SK-N-SH (cell line): Measurements from ENCODE around the gene GON7.

ENCODE experiments used
- EP300 ChIP-seq, 2 experiments: IDR thresholded peaks; 2 replicates each; pipeline versions ENCODE4 v1.4.0 to v1.6.1; 2012; ENCODE audit warnings: borderline replicate concordance in 1 of 2, low read depth in 1 of 2, low read length in 1 of 2
- FOSL2 ChIP-seq: IDR thresholded peaks from 2 replicates; pipeline ENCODE4 v1.4.0; 2012; ENCODE audit warnings: low read depth, mild to moderate bottlenecking, moderate library complexity, borderline replicate concordance
- GABPA ChIP-seq: IDR thresholded peaks from 2 replicates; pipeline ENCODE4 v1.4.0; 2012; ENCODE audit warnings: low read depth, mild to moderate bottlenecking
- MXI1 ChIP-seq: IDR thresholded peaks from 2 replicates; pipeline ENCODE4 v1.6.1; 2012; ENCODE audit warnings: mild to moderate bottlenecking, low read depth, low read length, improper control_type of control experiment
- POLR2AphosphoS5 ChIP-seq: IDR thresholded peaks from 2 replicates; pipeline ENCODE4 v1.6.1; 2012; ENCODE audit warnings: low read depth, low read length
- RAD21 ChIP-seq: IDR thresholded peaks from 2 replicates; pipeline ENCODE4 v1.6.1; 2012; ENCODE audit warnings: mild to moderate bottlenecking, low read length
- SIN3A ChIP-seq: IDR thresholded peaks from 2 replicates; pipeline ENCODE4 v1.6.1; 2012; ENCODE audit warnings: low read depth, mild to moderate bottlenecking, low read length, moderate library complexity, borderline replicate concordance
- YY1 ChIP-seq: IDR thresholded peaks from 2 replicates; pipeline ENCODE4 v1.4.0; 2012; ENCODE audit warnings: low read depth, mild to moderate bottlenecking
- TF ChIP-seq, protein P1 (sequence below): fragments of 200-600 bp; sonication (generic); IDR thresholded peaks from 2 replicates; pipeline ENCODE4 v1.6.1; 2017; ENCODE audit warnings: antibody characterized with exemption, mild to moderate bottlenecking, moderate library complexity
- TF ChIP-seq, protein P2 (sequence below): IDR thresholded peaks from 2 replicates; pipeline ENCODE4 v1.4.0; 2012; ENCODE audit warnings: low read depth, borderline replicate concordance
- TF ChIP-seq, protein P3 (sequence below): fragments of 150-350 bp; IDR thresholded peaks from 2 replicates; pipeline ENCODE4 v1.6.1; 2017; ENCODE audit warnings: antibody characterized with exemption, low read length, low read depth, borderline replicate concordance
- TF ChIP-seq, protein P4 (sequence below): IDR thresholded peaks from 2 replicates; pipeline ENCODE4 v1.4.0; 2012; ENCODE audit warnings: low read depth
- TF ChIP-seq, protein P5 (sequence below): IDR thresholded peaks from 2 replicates; pipeline ENCODE4 v1.6.1; 2012; ENCODE audit warnings: mild to moderate bottlenecking, low read depth, low read length, moderate library complexity

DNA sequence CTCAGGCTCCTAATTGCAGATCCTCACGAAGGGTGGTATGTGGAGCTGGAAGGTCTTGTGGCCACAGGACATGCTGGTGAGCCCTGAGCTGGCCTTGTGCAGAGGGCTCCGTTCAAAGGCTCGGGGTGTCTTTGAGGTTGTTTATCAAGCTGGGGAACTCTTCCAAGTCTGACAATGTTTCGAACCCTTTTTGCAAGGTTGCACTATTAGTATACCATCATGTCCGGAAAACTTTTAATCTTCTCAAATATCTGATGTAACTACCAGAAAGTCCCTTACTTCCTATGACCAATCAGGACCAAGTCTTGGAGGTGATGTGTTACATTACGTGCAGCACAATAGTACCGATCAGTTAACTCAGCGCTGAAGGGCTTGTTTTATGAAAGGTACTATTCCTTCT lies 21.7 kb upstream of the GON7 start:
- TF ChIP-seq, protein P1, sequence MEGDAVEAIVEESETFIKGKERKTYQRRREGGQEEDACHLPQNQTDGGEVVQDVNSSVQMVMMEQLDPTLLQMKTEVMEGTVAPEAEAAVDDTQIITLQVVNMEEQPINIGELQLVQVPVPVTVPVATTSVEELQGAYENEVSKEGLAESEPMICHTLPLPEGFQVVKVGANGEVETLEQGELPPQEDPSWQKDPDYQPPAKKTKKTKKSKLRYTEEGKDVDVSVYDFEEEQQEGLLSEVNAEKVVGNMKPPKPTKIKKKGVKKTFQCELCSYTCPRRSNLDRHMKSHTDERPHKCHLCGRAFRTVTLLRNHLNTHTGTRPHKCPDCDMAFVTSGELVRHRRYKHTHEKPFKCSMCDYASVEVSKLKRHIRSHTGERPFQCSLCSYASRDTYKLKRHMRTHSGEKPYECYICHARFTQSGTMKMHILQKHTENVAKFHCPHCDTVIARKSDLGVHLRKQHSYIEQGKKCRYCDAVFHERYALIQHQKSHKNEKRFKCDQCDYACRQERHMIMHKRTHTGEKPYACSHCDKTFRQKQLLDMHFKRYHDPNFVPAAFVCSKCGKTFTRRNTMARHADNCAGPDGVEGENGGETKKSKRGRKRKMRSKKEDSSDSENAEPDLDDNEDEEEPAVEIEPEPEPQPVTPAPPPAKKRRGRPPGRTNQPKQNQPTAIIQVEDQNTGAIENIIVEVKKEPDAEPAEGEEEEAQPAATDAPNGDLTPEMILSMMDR: no peak
- TF ChIP-seq, protein P2, sequence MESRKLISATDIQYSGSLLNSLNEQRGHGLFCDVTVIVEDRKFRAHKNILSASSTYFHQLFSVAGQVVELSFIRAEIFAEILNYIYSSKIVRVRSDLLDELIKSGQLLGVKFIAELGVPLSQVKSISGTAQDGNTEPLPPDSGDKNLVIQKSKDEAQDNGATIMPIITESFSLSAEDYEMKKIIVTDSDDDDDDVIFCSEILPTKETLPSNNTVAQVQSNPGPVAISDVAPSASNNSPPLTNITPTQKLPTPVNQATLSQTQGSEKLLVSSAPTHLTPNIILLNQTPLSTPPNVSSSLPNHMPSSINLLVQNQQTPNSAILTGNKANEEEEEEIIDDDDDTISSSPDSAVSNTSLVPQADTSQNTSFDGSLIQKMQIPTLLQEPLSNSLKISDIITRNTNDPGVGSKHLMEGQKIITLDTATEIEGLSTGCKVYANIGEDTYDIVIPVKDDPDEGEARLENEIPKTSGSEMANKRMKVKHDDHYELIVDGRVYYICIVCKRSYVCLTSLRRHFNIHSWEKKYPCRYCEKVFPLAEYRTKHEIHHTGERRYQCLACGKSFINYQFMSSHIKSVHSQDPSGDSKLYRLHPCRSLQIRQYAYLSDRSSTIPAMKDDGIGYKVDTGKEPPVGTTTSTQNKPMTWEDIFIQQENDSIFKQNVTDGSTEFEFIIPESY: no peak
- no peak for TF ChIP-seq GABPA
- TF ChIP-seq YY1: no peak
- TF ChIP-seq, protein P3, sequence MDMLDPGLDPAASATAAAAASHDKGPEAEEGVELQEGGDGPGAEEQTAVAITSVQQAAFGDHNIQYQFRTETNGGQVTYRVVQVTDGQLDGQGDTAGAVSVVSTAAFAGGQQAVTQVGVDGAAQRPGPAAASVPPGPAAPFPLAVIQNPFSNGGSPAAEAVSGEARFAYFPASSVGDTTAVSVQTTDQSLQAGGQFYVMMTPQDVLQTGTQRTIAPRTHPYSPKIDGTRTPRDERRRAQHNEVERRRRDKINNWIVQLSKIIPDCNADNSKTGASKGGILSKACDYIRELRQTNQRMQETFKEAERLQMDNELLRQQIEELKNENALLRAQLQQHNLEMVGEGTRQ: no peak
- no peak for TF ChIP-seq EP300 (IDR thresholded peaks at IDR 0.05; ENCODE audit: borderline replicate concordance in 1 of 2, low read depth in 1 of 2, low read length in 1 of 2)
- TF ChIP-seq, protein P4, sequence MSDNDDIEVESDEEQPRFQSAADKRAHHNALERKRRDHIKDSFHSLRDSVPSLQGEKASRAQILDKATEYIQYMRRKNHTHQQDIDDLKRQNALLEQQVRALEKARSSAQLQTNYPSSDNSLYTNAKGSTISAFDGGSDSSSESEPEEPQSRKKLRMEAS: no peak
- TF ChIP-seq MXI1: no peak
- TF ChIP-seq RAD21: no peak
- TF ChIP-seq, protein P5, sequence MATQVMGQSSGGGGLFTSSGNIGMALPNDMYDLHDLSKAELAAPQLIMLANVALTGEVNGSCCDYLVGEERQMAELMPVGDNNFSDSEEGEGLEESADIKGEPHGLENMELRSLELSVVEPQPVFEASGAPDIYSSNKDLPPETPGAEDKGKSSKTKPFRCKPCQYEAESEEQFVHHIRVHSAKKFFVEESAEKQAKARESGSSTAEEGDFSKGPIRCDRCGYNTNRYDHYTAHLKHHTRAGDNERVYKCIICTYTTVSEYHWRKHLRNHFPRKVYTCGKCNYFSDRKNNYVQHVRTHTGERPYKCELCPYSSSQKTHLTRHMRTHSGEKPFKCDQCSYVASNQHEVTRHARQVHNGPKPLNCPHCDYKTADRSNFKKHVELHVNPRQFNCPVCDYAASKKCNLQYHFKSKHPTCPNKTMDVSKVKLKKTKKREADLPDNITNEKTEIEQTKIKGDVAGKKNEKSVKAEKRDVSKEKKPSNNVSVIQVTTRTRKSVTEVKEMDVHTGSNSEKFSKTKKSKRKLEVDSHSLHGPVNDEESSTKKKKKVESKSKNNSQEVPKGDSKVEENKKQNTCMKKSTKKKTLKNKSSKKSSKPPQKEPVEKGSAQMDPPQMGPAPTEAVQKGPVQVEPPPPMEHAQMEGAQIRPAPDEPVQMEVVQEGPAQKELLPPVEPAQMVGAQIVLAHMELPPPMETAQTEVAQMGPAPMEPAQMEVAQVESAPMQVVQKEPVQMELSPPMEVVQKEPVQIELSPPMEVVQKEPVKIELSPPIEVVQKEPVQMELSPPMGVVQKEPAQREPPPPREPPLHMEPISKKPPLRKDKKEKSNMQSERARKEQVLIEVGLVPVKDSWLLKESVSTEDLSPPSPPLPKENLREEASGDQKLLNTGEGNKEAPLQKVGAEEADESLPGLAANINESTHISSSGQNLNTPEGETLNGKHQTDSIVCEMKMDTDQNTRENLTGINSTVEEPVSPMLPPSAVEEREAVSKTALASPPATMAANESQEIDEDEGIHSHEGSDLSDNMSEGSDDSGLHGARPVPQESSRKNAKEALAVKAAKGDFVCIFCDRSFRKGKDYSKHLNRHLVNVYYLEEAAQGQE: no peak
- no peak for TF ChIP-seq POLR2AphosphoS5
- no peak for TF ChIP-seq FOSL2
- no peak for TF ChIP-seq SIN3A
